DND-41 (cell line): ENCODE data around the gene GSC2.

Experiments
- CTCF ChIP-seq: IDR thresholded peaks from 2 replicates; pipeline ENCODE4 v1.5.1; 2012; ENCODE audit warnings: borderline replicate concordance, low read length, moderate library complexity, mild to moderate bottlenecking; ENCODE audit not compliant: poor library complexity, severe bottlenecking; ENCODE audit errors: extremely low read depth
- EZH2 ChIP-seq: IDR thresholded peaks from 3 replicates; pipeline ENCODE4 v1.6.1; 2012; ENCODE audit warnings: borderline replicate concordance, low read depth, mild to moderate bottlenecking, moderate library complexity, low read length, inconsistent platforms; ENCODE audit not compliant: severe bottlenecking

- TF ChIP-seq CTCF (no peak), EZH2 (no peak)
Measured at GRCh38 chr22:19139974-19140373, 10.1 kb downstream of the GSC2 start.
